GM19035 (cell line): ENCODE results near the gene TSPEAR.
"Not testable (repeated sequence)": the region's sequence is repeated elsewhere in the genome, so short reads cannot be mapped to it uniquely, and the experiment has no call there.

Experiments used
- ATAC-seq: cut with Tn5 transposase; IDR thresholded peaks from one replicate; pipeline ENCODE4 v1.9.1; 2021; ENCODE audit not compliant: unreplicated experiment

Gene TSPEAR

DNA sequence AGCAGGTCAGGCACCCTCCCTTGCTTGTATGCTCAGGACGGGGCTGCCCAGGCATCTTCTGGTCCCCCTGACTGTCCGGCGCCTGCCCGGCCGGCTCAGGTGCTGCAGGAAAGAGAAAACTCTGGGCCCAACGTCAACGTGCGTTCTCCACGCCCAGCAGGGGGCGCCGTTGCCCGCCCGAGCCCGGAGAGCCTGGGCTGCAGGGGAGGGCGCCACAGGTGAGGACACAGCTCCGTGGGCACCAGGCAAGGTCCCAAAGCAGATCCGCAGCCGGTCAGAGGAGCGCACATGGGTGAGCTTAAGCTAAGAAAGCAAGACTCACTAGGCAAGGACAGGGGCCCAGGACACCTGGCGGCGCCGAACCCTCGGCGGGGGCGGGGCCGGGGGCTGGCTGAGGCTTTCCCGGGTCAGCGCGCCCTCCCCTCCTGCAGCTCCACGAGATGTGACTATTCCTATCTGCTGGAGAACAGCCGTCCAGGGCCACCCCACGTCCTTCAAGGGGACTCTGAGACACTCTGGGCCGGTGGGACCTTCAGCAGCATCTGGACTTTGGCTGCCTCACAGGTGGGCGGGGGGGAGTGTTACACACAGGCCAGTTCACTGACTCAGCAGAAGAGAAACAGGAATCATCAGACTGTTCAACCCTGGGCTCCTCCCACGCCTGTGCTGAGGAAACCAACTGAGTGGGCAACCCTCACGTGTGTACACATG lies 200.7 kb downstream of the TSPEAR start:
- no peak for ATAC-seq

DNA sequence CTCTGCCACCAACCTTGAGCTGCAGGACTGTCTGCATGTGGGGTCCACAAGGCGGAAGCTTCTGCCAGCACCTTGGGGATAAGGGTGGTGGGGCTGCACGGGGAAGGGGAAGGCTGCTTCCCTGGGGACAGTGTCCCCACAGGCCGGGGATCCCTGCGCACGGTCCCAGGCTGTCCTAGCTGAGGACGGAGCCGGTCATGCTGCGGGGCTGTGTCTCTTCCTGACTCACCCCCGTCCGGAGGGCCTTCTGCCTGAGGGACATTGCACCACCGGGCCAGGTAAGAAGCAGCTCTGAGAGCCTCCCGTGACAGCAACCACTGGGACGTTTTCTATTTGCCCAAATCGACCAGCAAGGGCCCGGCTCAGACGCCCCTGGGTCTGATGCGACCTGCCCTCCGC lies 201.3 kb downstream of the TSPEAR start:
- no peak for ATAC-seq

- no peak for ATAC-seq
Measured at GRCh38 chr21:44509539-44509938, 201.8 kb downstream of the TSPEAR start.

GRCh38 chr21:44508711-44509445 lies 202.5 kb downstream of the TSPEAR start:
- no peak for ATAC-seq

- no peak for ATAC-seq
Measured at GRCh38 chr21:44508426-44508710, 203.0 kb downstream of the TSPEAR start.

- no peak for ATAC-seq
Measured at GRCh38 chr21:44507673-44508425, 203.5 kb downstream of the TSPEAR start.

GRCh38 chr21:44506279-44507255 lies 204.8 kb downstream of the TSPEAR start:
- ATAC-seq = no peak

DNA sequence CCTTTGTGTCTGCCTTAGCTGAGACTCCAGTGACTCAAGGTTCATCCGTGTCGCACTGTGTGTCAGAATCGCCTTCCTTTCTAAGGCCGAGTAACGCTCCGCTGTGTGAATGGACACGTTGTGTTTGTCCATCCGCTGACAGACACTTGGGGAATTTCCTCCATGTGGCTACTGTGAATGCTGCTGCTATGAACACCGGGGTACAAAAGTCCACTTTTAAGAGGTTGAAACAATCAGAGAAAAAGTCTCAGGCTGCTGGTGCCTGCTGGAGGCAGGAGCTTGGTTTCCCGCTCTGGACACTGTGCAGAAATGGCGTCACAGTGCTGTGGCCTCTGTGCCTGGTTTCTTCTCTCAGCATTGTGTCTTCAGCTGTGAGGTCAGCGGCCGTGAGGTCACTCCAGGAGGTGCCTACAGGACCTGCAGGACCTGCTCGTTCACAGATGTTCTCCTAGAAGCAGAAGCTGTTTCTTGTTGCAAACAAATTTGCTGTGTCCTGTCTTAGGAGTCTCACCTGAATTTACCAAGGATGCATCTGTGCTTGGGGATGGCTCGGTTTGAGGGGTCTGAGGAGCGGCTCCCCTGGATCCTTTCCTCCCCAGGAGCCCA lies 205.6 kb downstream of the TSPEAR start:
- no peak for ATAC-seq

GRCh38 chr21:44503901-44504399 lies 207.4 kb downstream of the TSPEAR start:
- ATAC-seq = no peak

DNA sequence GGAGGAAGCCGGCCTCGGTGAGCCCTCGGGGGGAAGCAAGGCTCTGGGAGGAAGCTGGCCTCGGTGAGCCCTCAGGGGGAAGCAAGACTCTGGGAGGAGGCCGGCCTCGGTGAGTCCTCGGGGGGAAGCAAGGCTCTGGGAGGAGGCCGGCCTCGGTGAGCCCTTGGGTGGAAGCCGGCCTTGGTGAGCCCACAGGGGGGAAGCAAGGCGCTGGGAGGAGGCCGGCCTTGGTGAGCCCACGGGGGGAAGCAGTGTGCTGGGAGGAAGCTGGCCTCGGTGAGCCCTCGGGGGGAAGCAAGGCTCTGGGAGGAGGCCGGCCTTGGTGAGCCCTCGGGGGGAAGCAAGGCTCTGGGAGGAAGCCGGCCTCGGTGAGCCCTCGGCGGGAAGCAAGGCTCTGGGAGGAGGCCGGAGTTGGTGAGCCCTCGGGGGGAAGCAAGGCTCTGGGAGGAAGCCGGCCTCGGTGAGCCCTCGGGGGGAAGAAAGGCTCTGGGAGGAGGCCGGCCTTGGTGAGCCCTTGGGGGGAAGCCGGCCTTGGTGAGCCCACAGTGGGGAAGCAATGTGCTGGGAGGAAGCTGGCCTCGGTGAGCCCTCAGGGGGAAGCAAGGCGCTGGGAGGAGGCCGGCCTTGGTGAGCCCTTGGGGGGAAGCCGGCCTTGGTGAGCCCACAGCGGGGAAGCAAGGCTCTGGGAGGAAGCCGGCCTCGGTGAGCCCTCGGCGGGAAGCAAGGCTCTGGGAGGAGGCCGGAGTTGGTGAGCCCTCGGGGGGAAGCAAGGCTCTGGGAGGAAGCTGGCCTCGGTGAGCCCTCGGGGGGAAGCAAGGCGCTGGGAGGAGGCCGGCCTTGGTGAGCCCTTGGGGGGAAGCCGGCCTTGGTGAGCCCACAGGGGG lies 208.1 kb downstream of the TSPEAR start:
- not testable (repeated sequence) for ATAC-seq

DNA sequence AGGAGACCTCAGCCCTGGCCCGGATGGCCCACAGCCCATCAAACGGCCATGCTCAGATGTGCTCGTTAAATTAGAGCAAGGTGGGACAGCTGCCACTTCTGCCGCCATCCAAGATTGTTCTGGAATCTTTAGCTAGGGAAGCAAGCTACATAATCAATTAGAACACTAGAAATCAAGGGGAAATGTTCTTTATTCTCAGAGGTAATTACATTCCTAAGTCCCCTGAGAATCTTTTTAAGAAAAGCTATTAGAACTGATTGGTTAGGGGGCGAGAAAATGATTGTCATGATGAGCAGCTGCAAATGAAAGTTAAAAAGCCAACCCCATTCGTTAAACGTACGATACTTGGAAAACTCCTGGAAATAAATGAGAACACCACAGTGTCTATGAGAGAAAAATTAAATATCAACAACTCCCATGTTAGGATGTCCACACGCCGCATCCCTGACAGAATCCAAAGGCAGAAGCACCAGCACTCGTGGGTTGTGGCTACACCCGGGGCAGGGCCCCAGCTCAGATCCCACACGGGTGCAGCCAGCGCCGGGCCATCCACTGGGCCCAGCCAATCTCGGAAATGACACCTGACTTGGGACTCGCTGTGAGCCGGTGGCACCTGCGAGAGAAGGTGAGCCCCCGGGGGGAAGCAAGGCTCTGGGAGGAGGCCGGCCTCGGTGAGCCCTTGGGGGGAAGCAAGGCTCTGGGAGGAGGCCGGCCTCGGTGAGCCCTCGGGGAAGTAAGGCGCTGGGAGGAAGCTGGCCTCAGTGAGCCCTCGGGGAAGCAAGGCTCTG lies 209.0 kb downstream of the TSPEAR start:
- ATAC-seq = no peak

GRCh38 chr21:44500111-44500510 lies 211.3 kb downstream of the TSPEAR start:
- ATAC-seq = no peak

DNA sequence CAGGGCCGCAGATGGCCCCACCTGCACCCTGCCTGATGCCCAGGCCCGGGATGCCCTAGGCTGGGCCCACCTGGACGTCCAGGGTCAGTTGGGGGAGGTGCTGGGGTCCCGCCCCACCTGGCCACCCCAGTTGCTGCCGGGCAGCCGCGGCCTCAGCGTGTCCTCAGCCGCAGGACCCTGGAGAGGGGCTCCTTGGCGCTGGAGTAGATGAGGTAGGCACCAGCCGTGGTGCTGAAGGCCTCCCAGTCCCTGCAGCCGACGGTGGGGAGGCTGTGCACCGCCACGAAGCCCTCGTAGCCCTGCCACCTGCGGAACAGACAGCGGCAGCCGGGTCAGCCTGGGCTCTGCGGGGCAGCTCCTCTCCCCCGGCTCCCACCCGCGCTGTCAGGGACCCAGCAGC lies 211.7 kb downstream of the TSPEAR start:
- ATAC-seq = no peak

DNA sequence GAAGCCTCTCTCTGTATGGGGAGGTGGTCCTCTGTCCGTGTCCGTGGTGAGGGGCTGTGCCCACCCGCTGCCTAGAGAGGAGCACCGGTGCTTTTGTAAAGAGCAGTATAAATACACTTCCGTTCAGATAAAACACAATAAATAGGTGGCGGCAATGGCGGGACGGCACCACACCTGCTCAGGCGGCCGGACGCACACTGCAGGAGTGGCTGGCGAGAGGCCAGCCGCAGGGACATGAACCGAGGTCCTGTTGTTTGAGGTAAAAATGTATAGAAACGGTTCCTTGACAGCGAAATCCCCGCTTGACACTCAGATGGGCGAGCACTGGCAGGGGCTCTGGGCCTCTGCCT lies 212.2 kb downstream of the TSPEAR start:
- ATAC-seq = no peak

GRCh38 chr21:44498280-44499210 lies 212.8 kb downstream of the TSPEAR start:
- ATAC-seq = no peak

DNA sequence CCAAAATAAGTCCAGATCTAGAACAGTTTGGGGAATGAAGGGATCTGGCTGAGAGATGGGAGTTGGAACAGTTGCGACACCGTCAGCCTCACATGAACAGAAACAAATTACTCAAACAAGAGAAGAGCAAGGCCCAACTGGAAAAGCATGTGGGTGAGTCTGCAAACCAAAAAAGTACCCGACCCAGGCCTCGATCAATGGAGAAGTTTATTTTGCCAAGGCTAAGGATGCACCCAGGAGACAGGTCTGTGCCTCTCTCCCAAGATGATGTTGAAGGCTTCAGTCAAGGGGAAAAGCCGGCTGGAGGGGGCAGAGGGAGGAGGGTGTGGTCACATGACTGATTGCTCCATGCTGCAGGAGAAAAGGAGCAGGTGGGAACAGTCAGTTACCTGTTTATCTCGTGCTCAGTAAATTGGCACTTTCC lies 213.7 kb downstream of the TSPEAR start:
- no peak for ATAC-seq
